Smooth muscle cell (in vitro differentiated cells): ENCODE measurements around the gene SIK3. TPM values are rescaled to one million over a fixed set of nuclear protein-coding genes. Genes with fewer than 3 reads are reported as not detected.

ENCODE experiments used
- DNase-seq: peaks from one replicate; lab custom pipeline; 2025; ENCODE audit not compliant: unreplicated experiment; lab: John Stamatoyannopoulos, UW
- H2AFZ ChIP-seq: fragments of 200-600 bp; sonication (generic); 2 replicates; pipeline ENCODE4 v1.6.0; 2016; ENCODE audit warnings: antibody characterized with exemption, low read depth, mild to moderate bottlenecking
- H3F3A ChIP-seq: fragments of 200-600 bp; sonication (generic); 2 replicates; pipeline ENCODE4 v1.6.0; 2017; ENCODE audit warnings: antibody characterized with exemption, low read depth
- H3K27ac ChIP-seq: fragments of 200-600 bp; sonication (generic); 2 replicates; pipeline ENCODE4 v1.5.1; 2016; ENCODE audit warnings: low read depth, mild to moderate bottlenecking
- H3K27me3 ChIP-seq: fragments of 200-600 bp; sonication (generic); 2 replicates; pipeline ENCODE4 v1.6.1; 2016; ENCODE audit warnings: low read depth, mild to moderate bottlenecking
- H3K36me3 ChIP-seq: fragments of 200-600 bp; sonication (generic); 2 replicates; pipeline ENCODE4 v1.5.1; 2016; ENCODE audit warnings: low read depth
- H3K4me1 ChIP-seq: fragments of 200-600 bp; sonication (generic); 2 replicates; pipeline ENCODE4 v1.5.1; 2016; ENCODE audit warnings: low read depth
- H3K4me2 ChIP-seq: fragments of 200-600 bp; sonication (generic); 2 replicates; pipeline ENCODE4 v1.6.0; 2016; ENCODE audit warnings: mild to moderate bottlenecking
- H3K4me3 ChIP-seq: fragments of 200-600 bp; sonication (generic); 2 replicates; pipeline ENCODE4 v1.5.1; 2016; ENCODE audit warnings: mild to moderate bottlenecking
- H3K79me2 ChIP-seq: fragments of 200-600 bp; sonication (generic); 2 replicates; pipeline ENCODE4 v1.6.0; 2016; ENCODE audit warnings: low read depth, mild to moderate bottlenecking
- H3K9ac ChIP-seq: fragments of 200-600 bp; sonication (generic); 2 replicates; pipeline ENCODE4 v1.6.0; 2016; ENCODE audit warnings: low read depth
- H3K9me3 ChIP-seq: fragments of 200-600 bp; sonication (generic); replicated peaks from 2 replicates; pipeline ENCODE4 v1.5.1; 2016; ENCODE audit warnings: low read depth
- H4K20me1 ChIP-seq: fragments of 200-600 bp; sonication (generic); 2 replicates; pipeline ENCODE4 v1.6.0; 2016; ENCODE audit warnings: low read depth
- WGBS: methylation state at CpG from one replicate; pipeline ENCODE4 v1.1.7; 2016; ENCODE audit warnings: low lambda C conversion rate; 5-methylcytosine and 5-hydroxymethylcytosine counted together
- polyA plus RNA-seq: library from polyadenylated mRNA; unstranded; fragments of >200 nt; fragmentation: Nextera tagmentation; extraction: Ambion mirVana; gene quantifications from 2 replicates; pipeline ENCODE4 v1.2.1, GENCODE V29; 2016
- total RNA-seq: library from RNA; depleted of rRNA; stranded (reverse); fragments of >200 nt; gene quantifications from 2 replicates; pipeline ENCODE4 v1.2.3, GENCODE V29; 2014
- TF ChIP-seq, protein P1 (sequence below): fragments of 200-600 bp; sonication (generic); IDR thresholded peaks from 2 replicates; pipeline ENCODE4 v1.5.1; 2017; ENCODE audit warnings: borderline replicate concordance, mild to moderate bottlenecking, antibody characterized with exemption; ENCODE audit not compliant: insufficient read depth, poor library complexity, severe bottlenecking

Gene SIK3
- total and polyA plus RNA-seq, 2 experiments from 2014 or later = 11.0 to 11.9 TPM

- H3K79me2 ChIP-seq = peaks cover 63% of the 10 kb centered on the region
- no peaks in the 10 kb centered on the region for H3K27me3 ChIP-seq
- no peak for DNase-seq
- no peak overlapping the region for H3K27ac ChIP-seq
- peaks cover 8% of the 10 kb centered on the region for H3K4me1 ChIP-seq
- H3K4me3 ChIP-seq = no peak overlapping the region
- no peaks in the 10 kb centered on the region for H3F3A ChIP-seq
- no peaks in the 10 kb centered on the region for H3K9me3 ChIP-seq
- H3K36me3 ChIP-seq = no peaks in the 10 kb centered on the region
- no peak overlapping the region for H2AFZ ChIP-seq
- H4K20me1 ChIP-seq = peaks cover 98% of the 10 kb centered on the region
- H3K9ac ChIP-seq = no peak overlapping the region
- no peak overlapping the region for H3K4me2 ChIP-seq
- TF ChIP-seq, protein P1, sequence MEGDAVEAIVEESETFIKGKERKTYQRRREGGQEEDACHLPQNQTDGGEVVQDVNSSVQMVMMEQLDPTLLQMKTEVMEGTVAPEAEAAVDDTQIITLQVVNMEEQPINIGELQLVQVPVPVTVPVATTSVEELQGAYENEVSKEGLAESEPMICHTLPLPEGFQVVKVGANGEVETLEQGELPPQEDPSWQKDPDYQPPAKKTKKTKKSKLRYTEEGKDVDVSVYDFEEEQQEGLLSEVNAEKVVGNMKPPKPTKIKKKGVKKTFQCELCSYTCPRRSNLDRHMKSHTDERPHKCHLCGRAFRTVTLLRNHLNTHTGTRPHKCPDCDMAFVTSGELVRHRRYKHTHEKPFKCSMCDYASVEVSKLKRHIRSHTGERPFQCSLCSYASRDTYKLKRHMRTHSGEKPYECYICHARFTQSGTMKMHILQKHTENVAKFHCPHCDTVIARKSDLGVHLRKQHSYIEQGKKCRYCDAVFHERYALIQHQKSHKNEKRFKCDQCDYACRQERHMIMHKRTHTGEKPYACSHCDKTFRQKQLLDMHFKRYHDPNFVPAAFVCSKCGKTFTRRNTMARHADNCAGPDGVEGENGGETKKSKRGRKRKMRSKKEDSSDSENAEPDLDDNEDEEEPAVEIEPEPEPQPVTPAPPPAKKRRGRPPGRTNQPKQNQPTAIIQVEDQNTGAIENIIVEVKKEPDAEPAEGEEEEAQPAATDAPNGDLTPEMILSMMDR = no peak
Measured at GRCh38 chr11:117057727-117058126, 40.5 kb downstream of the SIK3 start.

- TF ChIP-seq, protein P1 = no peak
- no peak overlapping the region for H3K9ac ChIP-seq
- no peaks in the 10 kb centered on the region for H3K27me3 ChIP-seq
- no peaks in the 10 kb centered on the region for H3F3A ChIP-seq
- H3K4me2 ChIP-seq = no peak overlapping the region
- no peak overlapping the region for H3K4me3 ChIP-seq
- H3K79me2 ChIP-seq = peaks cover 59% of the 10 kb centered on the region
- 92% methylated on average over 5 of the region's 5 CpGs for WGBS
- H3K36me3 ChIP-seq = no peaks in the 10 kb centered on the region
- no peak for DNase-seq
- no peaks in the 10 kb centered on the region for H3K9me3 ChIP-seq
- H3K27ac ChIP-seq = no peak overlapping the region
- peaks cover 98% of the 10 kb centered on the region for H4K20me1 ChIP-seq
- no peak overlapping the region for H2AFZ ChIP-seq
- peaks cover 12% of the 10 kb centered on the region for H3K4me1 ChIP-seq
Measured at GRCh38 chr11:117057317-117057716, 40.9 kb downstream of the SIK3 start.

- Histone ChIP-seq H3K79me2 (peaks cover 54% of the 10 kb centered on the region), H3K36me3 (no peaks in the 10 kb centered on the region), H2AFZ (no peak overlapping the region), H3K27ac (no peak overlapping the region), H3K4me1 (peaks cover 17% of the 10 kb centered on the region), H3K9ac (no peak overlapping the region), H3K4me3 (no peak overlapping the region), H4K20me1 (peaks cover 97% of the 10 kb centered on the region), H3K4me2 (no peak overlapping the region), H3F3A (no peaks in the 10 kb centered on the region), H3K27me3 (no peaks in the 10 kb centered on the region), H3K9me3 (no peaks in the 10 kb centered on the region)
- TF ChIP-seq, protein P1 = no peak
- no peak for DNase-seq
- WGBS = 75% methylated on average over 5 of the region's 5 CpGs
Measured at GRCh38 chr11:117055469-117055868, 42.8 kb downstream of the SIK3 start.

DNA sequence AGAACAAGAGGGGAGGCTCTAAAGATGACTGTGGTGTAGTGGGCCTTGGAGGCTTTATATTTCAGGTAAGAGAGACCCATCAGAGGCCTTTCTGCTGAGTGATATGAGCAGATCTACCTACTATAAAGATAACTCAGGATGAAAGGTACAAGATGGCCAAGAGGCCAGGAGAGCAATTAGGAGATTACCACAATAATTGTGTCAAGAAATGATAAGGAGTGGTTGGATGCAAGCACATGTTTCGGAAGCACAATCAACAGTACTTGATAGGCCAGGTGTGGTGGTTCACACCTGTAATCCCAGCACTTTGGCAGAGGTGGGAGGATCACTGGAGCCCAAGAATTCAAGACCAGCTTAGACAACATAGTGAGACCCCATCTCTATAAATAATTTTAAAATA is 43.8 kb downstream of the SIK3 start:
- no peaks in the 10 kb centered on the region for H3K36me3 ChIP-seq
- no peaks in the 10 kb centered on the region for H3F3A ChIP-seq
- H3K4me1 ChIP-seq = peaks cover 16% of the 10 kb centered on the region
- H3K9ac ChIP-seq = no peak overlapping the region
- H3K9me3 ChIP-seq = no peaks in the 10 kb centered on the region
- no peak for DNase-seq
- H3K27ac ChIP-seq = no peak overlapping the region
- peaks cover 96% of the 10 kb centered on the region for H4K20me1 ChIP-seq
- no peak overlapping the region for H3K4me3 ChIP-seq
- H2AFZ ChIP-seq = no peak overlapping the region
- peaks cover 52% of the 10 kb centered on the region for H3K79me2 ChIP-seq
- TF ChIP-seq, protein P1 = no peak
- H3K4me2 ChIP-seq = no peak overlapping the region
- 96% methylated on average over 1 of the region's 1 CpG for WGBS
- no peaks in the 10 kb centered on the region for H3K27me3 ChIP-seq
